ENCODE measurements around the gene SERPINH1. TPM values are rescaled to one million over a fixed set of nuclear protein-coding genes. Genes with fewer than 3 reads are reported as not detected.

Gene SERPINH1
- polyA plus RNA-seq, 2 of the 4 experiments (the other 2 are of a cell fraction) = 70.7 to 162 TPM

GRCh38 chr11:75522286-75523044 lies 39.6 kb upstream of the SERPINH1 start:
- TF ChIP-seq NFE2L2 (conservative IDR thresholded peaks at IDR 0.05; ENCODE audit: low read length) = no peak
- no peak for TF ChIP-seq PHF8 (IDR thresholded peaks at IDR 0.05; ENCODE audit: borderline replicate concordance, low read depth)
- no peak for TF ChIP-seq TP53 (CRISPR knock-in tag; IDR thresholded peaks at IDR 0.05)
- TF ChIP-seq RFX5 (IDR thresholded peaks at IDR 0.05) = no peak
- no peak for TF ChIP-seq GATA3 (IDR thresholded peaks at IDR 0.05; ENCODE audit: borderline replicate concordance)
- no peak for TF ChIP-seq CTCF (IDR thresholded peaks at IDR 0.05)
- no peak for TF ChIP-seq POLR2A (IDR thresholded peaks at IDR 0.05; ENCODE audit: low read length)
- TF ChIP-seq HOXB5 (CRISPR knock-in tag; IDR thresholded peaks at IDR 0.05) = no peak
- TF ChIP-seq TFCP2L1 (CRISPR knock-in tag; IDR thresholded peaks at IDR 0.05) = no peak
- no peak for TF ChIP-seq JUNB (IDR thresholded peaks at IDR 0.05)
- FAIRE-seq = no peak

GRCh38 chr11:75523189-75523588 lies 38.9 kb upstream of the SERPINH1 start:
- no peak overlapping the region for H3K4me2 ChIP-seq
- H3K9me3 ChIP-seq = no peaks in the 10 kb centered on the region
- ChIA-PET CTCF (interaction anchor here (0.9 to 17.4 kb wide), 13 partner anchors 8 to 134 kb away, joined by 3 to 432 read pairs (median 4); no protein-coding TSS in a partner anchor), POLR2A (no interaction called here)
- no peak overlapping the region for H3K27ac ChIP-seq
- TF ChIP-seq ZFP36 (IDR thresholded peaks at IDR 0.05; ENCODE audit: borderline replicate concordance, partially characterized antibody) (no peak), ELK1 (IDR thresholded peaks at IDR 0.05; ENCODE audit: low read depth, low read length) (no peak), HEYL (CRISPR knock-in tag; IDR thresholded peaks at IDR 0.05) (no peak), MAX (IDR thresholded peaks at IDR 0.05) (no peak), USF2 (IDR thresholded peaks at IDR 0.05) (no peak), CHD2 (IDR thresholded peaks at IDR 0.05; ENCODE audit: low read length, partially characterized antibody) (no peak), ZC3H11A (IDR thresholded peaks at IDR 0.05) (no peak)
- FAIRE-seq (no peak), DNase-seq (ENCODE audit: low read depth in 1 of 2, low spot score in 1 of 2) (no peak), ATAC-seq (no peak)
- H3K4me1 ChIP-seq = peaks cover 16% of the 10 kb centered on the region
- WGBS (ENCODE audit: missing lambda C conversion rate) = 83% methylated on average over 5 of the region's 5 CpGs
- H3K4me3 ChIP-seq = no peak overlapping the region

More at GRCh38 chr11:75522286-75523044, 39.6 kb upstream of the SERPINH1 start:
- DNase-seq (ENCODE audit: low read depth in 1 of 2, low spot score in 1 of 2) = no peak
- ChIA-PET CTCF (interaction anchor here (0.5 to 17.4 kb wide), 15 partner anchors 9 to 1970 kb away, joined by 3 to 432 read pairs (median 4); no protein-coding TSS in a partner anchor), POLR2A (no interaction called here)
- H3K4me3 ChIP-seq = no peak overlapping the region
- no peak overlapping the region for H3K27ac ChIP-seq
- H3K4me2 ChIP-seq = no peak overlapping the region
- H3K4me1 ChIP-seq = peaks cover 16% of the 10 kb centered on the region
- ATAC-seq = no peak
- WGBS (ENCODE audit: missing lambda C conversion rate) = 90% methylated on average over 7 of the region's 7 CpGs
- no peaks in the 10 kb centered on the region for H3K9me3 ChIP-seq

GRCh38 chr11:75523811-75524664 lies 38.0 kb upstream of the SERPINH1 start:
- H3K27ac ChIP-seq = no peak overlapping the region; a peak in 1 of 6 replicates
- FAIRE-seq (no peak), DNase-seq (ENCODE audit: low read depth in 1 of 2, low spot score in 1 of 2) (no peak), ATAC-seq (no peak)
- H3K9me3 ChIP-seq = no peaks in the 10 kb centered on the region
- ChIA-PET POLR2A (no interaction called here), CTCF (interaction anchor here (0.6 to 17.4 kb wide), 14 partner anchors 7 to 834 kb away, joined by 3 to 432 read pairs (median 4); no protein-coding TSS in a partner anchor)
- 0 out of 3 replicates have a peak overlapping the region, but pooled peaks have one; percentile 91 for H3K4me3 ChIP-seq
- 79% methylated on average over 10 of the region's 10 CpGs for WGBS (ENCODE audit: missing lambda C conversion rate)
- peak overlapping the region; percentile 88 for H3K4me2 ChIP-seq
- H3K4me1 ChIP-seq = peaks cover 16% of the 10 kb centered on the region
- TF ChIP-seq CTCF (IDR thresholded peaks at IDR 0.05) (no peak), FOSL2 (IDR thresholded peaks at IDR 0.05) (no peak), FOSL2 (CRISPR knock-in tag; IDR thresholded peaks at IDR 0.05) (no peak), ELK1 (IDR thresholded peaks at IDR 0.05; ENCODE audit: low read depth, low read length) (no peak), POLR2A (IDR thresholded peaks at IDR 0.05; ENCODE audit: low read length) (no peak), RCOR1 (IDR thresholded peaks at IDR 0.05; ENCODE audit: low read depth, low read length) (no peak), MAFK (IDR thresholded peaks at IDR 0.05; ENCODE audit: partially characterized antibody) (no peak), HEYL (CRISPR knock-in tag; IDR thresholded peaks at IDR 0.05) (no peak), CBX8 (IDR thresholded peaks at IDR 0.05) (no peak), KDM5A (IDR thresholded peaks at IDR 0.05) (no peak), MAZ (IDR thresholded peaks at IDR 0.05; ENCODE audit: borderline replicate concordance, low read depth, low read length) (no peak)
